NB4 (cell line): ENCODE data around the gene CLPX.

Source experiments
- CTCF ChIP-seq: IDR thresholded peaks from one replicate; pipeline ENCODE4 v1.5.1; 2012; ENCODE audit warnings: low read depth, low read length
- POLR2A ChIP-seq: IDR thresholded peaks from 2 replicates; pipeline ENCODE4 v1.6.1; 2011; ENCODE audit warnings: mild to moderate bottlenecking; ENCODE audit not compliant: insufficient read length; ENCODE audit errors: extremely low read depth
- TF ChIP-seq, protein P1 (sequence below): IDR thresholded peaks from 2 replicates; pipeline ENCODE4 v1.6.1; 2011; ENCODE audit warnings: low read depth, low read length

- TF ChIP-seq CTCF (no peak), POLR2A (no peak)
- TF ChIP-seq, protein P1, sequence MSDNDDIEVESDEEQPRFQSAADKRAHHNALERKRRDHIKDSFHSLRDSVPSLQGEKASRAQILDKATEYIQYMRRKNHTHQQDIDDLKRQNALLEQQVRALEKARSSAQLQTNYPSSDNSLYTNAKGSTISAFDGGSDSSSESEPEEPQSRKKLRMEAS, result no peak
Observed at GRCh38 chr15:65130941-65131340, 54.2 kb downstream of the CLPX start.
